ENCODE data around the gene CHAMP1.

GRCh38 chr13:114328595-114328994, 14.3 kb downstream of the CHAMP1 start:
- no peak for TF ChIP-seq EZH2 (IDR thresholded peaks at IDR 0.05; ENCODE audit: insufficient read depth, poor library complexity, severe bottlenecking)
- no peak for TF ChIP-seq EZH2phosphoT487 (IDR thresholded peaks at IDR 0.05; ENCODE audit: insufficient read depth, low read depth)
